Suprapubic skin (tissue), 4 donors: ENCODE data around the gene MYH7. TPM values are rescaled to one million over a fixed set of nuclear protein-coding genes. Genes with fewer than 3 reads are reported as not detected.

Experiments used
- DNase-seq, 2 donors: peaks; one replicate each; pipeline ENCODE4 v3.0.0-alpha.2; 2019; ENCODE audit warnings: low spot score in 2 of 2
- H3K27ac ChIP-seq: fragments of 200-600 bp; sonication (generic); one replicate; pipeline ENCODE4 v1.5.1; 2019
- H3K27me3 ChIP-seq: fragments of 200-600 bp; sonication (generic); one replicate; pipeline ENCODE4 v1.5.1; 2019
- H3K36me3 ChIP-seq: fragments of 200-600 bp; sonication (generic); one replicate; pipeline ENCODE4 v1.5.1; 2019
- H3K4me1 ChIP-seq: fragments of 200-600 bp; sonication (generic); one replicate; pipeline ENCODE4 v1.5.1; 2019
- H3K4me3 ChIP-seq: fragments of 200-600 bp; sonication (generic); one replicate; pipeline ENCODE4 v1.5.1; 2019; ENCODE audit warnings: mild to moderate bottlenecking
- H3K9me3 ChIP-seq: fragments of 200-600 bp; sonication (generic); one replicate; pipeline ENCODE4 v1.5.1; 2019
- EP300 ChIP-seq: sonication (generic); formaldehyde crosslinking; IDR thresholded peaks from one replicate; pipeline ENCODE4 v1.6.1; 2017; ENCODE audit warnings: antibody characterized with exemption
- POLR2A ChIP-seq, 2 donors: fragments of 450-650 bp; IDR thresholded peaks; one replicate each; pipeline ENCODE4 v1.6.1; 2017; ENCODE audit warnings: antibody characterized with exemption in 2 of 2, mild to moderate bottlenecking in 2 of 2, moderate library complexity in 2 of 2
- POLR2AphosphoS5 ChIP-seq, 3 donors: sonication (generic); formaldehyde crosslinking; IDR thresholded peaks; one replicate each; pipeline ENCODE4 v1.6.1; 2017; ENCODE audit warnings: antibody characterized with exemption in 3 of 3
- WGBS: methylation state at CpG from one replicate; pipeline ENCODE4 v1.1.5; 2018; 5-methylcytosine and 5-hydroxymethylcytosine counted together
- total RNA-seq, 4 donors: library from RNA; depleted of rRNA; stranded (reverse); fragments of >200 nt; gene quantifications; one replicate each; pipeline ENCODE4 v1.1.0, GENCODE V29; 2016
- TF ChIP-seq, protein P1 (sequence below), 2 donors: fragments of 200-600 bp in 1 of 2; fragments of 450-650 bp in 1 of 2; sonication (generic) in 1 of 2; IDR thresholded peaks; one replicate each; pipeline ENCODE4 v1.5.1; 2016 to 2019; ENCODE audit warnings: antibody characterized with exemption in 2 of 2, mild to moderate bottlenecking in 1 of 2, moderate library complexity in 1 of 2

Gene MYH7
- total RNA-seq, 4 donors from 2014 or later, result not detected

DNA sequence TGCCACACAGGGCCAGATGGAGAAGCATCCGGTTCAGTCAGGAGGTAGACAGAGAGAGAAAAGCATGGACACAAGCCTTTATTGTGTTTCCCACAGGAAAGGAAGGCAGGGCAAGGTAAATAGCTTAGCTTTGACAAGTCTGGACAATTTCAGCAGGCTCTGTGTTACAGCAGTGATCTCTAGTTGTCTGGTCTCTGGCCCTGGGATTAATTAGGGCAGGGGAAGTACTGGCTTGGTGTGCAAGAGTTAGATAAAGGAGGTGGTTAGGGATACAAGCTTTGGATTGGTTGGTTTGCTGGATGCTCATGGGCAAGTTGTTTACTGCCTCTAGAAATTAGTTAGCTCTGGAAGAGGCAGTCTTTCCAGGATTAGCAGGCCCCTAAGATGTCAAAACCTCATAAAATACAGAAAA is 19.0 kb upstream of the MYH7 start:
- Histone ChIP-seq H3K4me1 (peaks cover 2% of the 10 kb centered on the region), H3K4me3 (no peak overlapping the region), H3K9me3 (no peaks in the 10 kb centered on the region), H3K27ac (no peak overlapping the region), H3K27me3 (peaks cover 3% of the 10 kb centered on the region), H3K36me3 (no peaks in the 10 kb centered on the region)
- DNase-seq, result no peak
- 10% methylated on average over 1 of the region's 1 CpG for whole genome bisulfite sequencing
- TF ChIP-seq POLR2AphosphoS5 (IDR thresholded peaks at IDR 0.05), result no peak
- TF ChIP-seq, protein P1, sequence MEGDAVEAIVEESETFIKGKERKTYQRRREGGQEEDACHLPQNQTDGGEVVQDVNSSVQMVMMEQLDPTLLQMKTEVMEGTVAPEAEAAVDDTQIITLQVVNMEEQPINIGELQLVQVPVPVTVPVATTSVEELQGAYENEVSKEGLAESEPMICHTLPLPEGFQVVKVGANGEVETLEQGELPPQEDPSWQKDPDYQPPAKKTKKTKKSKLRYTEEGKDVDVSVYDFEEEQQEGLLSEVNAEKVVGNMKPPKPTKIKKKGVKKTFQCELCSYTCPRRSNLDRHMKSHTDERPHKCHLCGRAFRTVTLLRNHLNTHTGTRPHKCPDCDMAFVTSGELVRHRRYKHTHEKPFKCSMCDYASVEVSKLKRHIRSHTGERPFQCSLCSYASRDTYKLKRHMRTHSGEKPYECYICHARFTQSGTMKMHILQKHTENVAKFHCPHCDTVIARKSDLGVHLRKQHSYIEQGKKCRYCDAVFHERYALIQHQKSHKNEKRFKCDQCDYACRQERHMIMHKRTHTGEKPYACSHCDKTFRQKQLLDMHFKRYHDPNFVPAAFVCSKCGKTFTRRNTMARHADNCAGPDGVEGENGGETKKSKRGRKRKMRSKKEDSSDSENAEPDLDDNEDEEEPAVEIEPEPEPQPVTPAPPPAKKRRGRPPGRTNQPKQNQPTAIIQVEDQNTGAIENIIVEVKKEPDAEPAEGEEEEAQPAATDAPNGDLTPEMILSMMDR (IDR thresholded peaks at IDR 0.05), result no peak
- TF ChIP-seq POLR2A (IDR thresholded peaks at IDR 0.05), result no peak
- TF ChIP-seq EP300, result no peak

DNA sequence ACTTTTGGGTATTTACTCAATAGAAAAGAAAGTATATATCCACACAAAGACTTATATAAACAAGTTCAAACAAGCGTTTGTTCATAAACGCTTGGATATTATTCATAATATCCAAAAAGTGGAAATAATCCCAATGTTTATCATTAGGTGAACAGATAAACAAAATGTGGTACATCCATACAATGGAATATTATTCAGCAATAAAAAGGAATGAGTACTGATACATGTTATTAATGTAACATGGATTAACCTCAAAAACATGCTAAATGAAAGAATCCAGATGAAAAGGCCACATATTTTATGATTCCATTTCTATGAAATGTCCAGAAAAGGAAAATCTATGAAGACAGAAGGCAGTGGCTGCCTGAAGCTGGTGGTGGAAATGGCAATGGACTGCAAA is 16.8 kb upstream of the MYH7 start:
- Histone ChIP-seq H3K27ac (no peak overlapping the region), H3K4me3 (no peak overlapping the region), H3K4me1 (peaks cover 2% of the 10 kb centered on the region), H3K9me3 (no peaks in the 10 kb centered on the region), H3K27me3 (no peaks in the 10 kb centered on the region), H3K36me3 (no peaks in the 10 kb centered on the region)
- TF ChIP-seq, protein P1 (IDR thresholded peaks at IDR 0.05), result no peak
- TF ChIP-seq POLR2A (IDR thresholded peaks at IDR 0.05) (no peak), POLR2AphosphoS5 (IDR thresholded peaks at IDR 0.05) (no peak), EP300 (no peak)
- DNase-seq, result no peak
- WGBS, result 93% methylated on average over 2 of the region's 2 CpGs

DNA sequence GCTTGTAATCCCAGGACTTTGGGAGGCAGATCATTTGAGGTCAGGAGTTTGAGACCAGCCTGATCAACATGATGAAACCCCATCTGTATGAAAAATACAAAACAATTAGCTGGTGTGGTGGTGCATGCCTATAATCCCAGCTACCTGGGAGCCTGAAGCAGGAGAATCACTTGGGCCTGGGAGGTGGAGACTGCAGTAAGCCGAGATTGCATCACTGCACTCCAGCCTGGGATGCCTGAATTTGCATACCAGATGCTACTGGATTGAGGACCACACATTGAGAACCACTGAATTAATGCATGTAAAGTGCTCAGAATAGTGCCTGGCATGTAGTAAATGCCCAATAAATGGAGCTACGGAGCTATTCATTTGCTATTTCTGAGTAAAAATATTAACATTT is 14.9 kb upstream of the MYH7 start:
- Histone ChIP-seq H3K36me3 (no peaks in the 10 kb centered on the region), H3K4me3 (no peak overlapping the region), H3K27me3 (no peaks in the 10 kb centered on the region), H3K9me3 (no peaks in the 10 kb centered on the region), H3K4me1 (peaks cover 15% of the 10 kb centered on the region), H3K27ac (no peak overlapping the region)
- 80% methylated on average over 2 of the region's 2 CpGs for WGBS
- TF ChIP-seq, protein P1 (IDR thresholded peaks at IDR 0.05), result no peak
- no peak for TF ChIP-seq POLR2AphosphoS5 (IDR thresholded peaks at IDR 0.05)
- TF ChIP-seq POLR2A (IDR thresholded peaks at IDR 0.05), result no peak
- TF ChIP-seq EP300, result no peak
- DNase-seq, result no peak

DNA sequence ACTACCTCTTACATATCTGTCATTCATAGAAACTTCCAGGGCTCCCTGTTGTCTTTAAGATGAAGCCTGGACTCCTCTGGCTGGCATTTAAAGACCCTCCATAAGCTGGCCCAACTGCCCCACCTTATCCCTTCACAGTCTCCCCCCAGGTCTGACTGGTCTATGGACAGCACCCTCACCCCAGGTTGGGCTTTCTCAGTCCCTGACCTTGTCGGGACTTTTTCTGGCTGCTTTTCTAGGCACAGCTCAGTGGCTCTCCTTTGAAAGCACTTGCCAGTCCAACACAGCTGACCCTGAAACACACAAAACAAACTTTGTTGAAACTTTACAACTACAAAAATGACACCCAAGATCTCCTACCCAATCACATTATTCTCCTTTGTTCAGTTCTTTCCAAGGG is 13.9 kb upstream of the MYH7 start:
- WGBS, result 67% methylated on average over 1 of the region's 1 CpG
- peaks cover 13% of the 10 kb centered on the region for H3K4me1 ChIP-seq
- no peaks in the 10 kb centered on the region for H3K36me3 ChIP-seq
- no peaks in the 10 kb centered on the region for H3K9me3 ChIP-seq
- TF ChIP-seq POLR2AphosphoS5 (IDR thresholded peaks at IDR 0.05) (no peak), EP300 (no peak), POLR2A (IDR thresholded peaks at IDR 0.05) (no peak)
- TF ChIP-seq, protein P1 (IDR thresholded peaks at IDR 0.05), result no peak
- DNase-seq, result no peak
- no peak overlapping the region for H3K4me3 ChIP-seq
- no peak overlapping the region for H3K27ac ChIP-seq
- no peaks in the 10 kb centered on the region for H3K27me3 ChIP-seq

DNA sequence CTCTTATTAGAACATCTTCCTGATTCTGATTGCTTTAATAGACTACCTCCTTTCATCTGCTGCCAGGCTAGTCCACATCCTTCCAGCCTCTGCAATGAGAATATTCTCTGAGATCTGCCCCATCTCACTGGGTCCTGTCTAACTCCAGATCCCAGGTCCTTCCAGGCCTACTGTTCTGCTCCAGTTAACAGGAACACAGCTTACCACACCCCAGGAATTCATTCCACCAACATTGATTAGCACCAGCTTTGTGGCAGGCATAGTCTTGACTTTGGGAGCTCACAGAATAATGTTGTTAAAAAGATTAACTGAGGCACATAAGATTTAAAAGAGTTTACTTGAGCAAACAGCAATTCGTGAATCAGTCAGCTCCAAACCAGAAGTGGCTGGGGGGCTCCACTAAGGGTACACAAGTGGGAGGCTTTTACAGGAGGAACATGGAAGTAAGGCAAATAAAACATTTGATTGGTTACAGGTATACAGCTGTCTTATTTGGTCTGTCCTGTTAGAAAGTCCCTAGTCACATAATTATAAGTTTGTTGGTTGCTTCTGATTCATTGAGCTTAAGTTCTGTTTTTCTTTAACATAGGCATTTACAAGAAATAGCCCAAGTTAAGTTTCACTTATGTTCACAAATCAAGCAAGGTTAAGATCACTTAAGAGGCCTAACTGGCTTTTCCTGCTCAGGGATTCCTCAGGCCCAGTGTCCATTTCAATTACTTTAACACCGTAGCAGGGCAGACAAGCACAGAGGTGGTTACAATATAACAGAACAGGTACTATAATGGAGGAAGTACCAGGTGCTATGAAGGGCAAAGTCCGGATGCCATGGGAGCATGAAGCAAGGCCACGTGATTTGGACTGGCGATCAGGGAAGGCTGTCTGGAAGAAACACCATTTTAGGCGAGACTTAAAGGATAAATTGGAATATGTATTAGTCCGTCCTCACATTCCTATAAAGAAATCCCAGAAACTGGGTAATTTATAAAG is 12.2 kb upstream of the MYH7 start:
- no peak overlapping the region for H3K27ac ChIP-seq
- 90% methylated on average over 7 of the region's 7 CpGs for WGBS
- no peak overlapping the region for H3K4me3 ChIP-seq

More for the DNA sequence above, 12.2 kb upstream of the MYH7 start:
- no peaks in the 10 kb centered on the region for H3K27me3 ChIP-seq
- TF ChIP-seq, protein P1 (IDR thresholded peaks at IDR 0.05), result no peak
- no peak for TF ChIP-seq POLR2A (IDR thresholded peaks at IDR 0.05)
- TF ChIP-seq POLR2AphosphoS5 (IDR thresholded peaks at IDR 0.05), result no peak
- no peak for TF ChIP-seq EP300
- no peaks in the 10 kb centered on the region for H3K36me3 ChIP-seq
- H3K9me3 ChIP-seq, result no peaks in the 10 kb centered on the region
- DNase-seq, result no peak
- H3K4me1 ChIP-seq, result peaks cover 13% of the 10 kb centered on the region
